Neural cell (in vitro differentiated cells): ENCODE data around the gene CRAMP1. TPM values are rescaled to one million over a fixed set of nuclear protein-coding genes. Genes with fewer than 3 reads are reported as not detected.

Source experiments
- H2AFZ ChIP-seq: fragments of 200-600, 300-800 bp; sonication (generic), shearing (Covaris generic); 2 replicates; pipeline ENCODE4 v1.6.0; 2014; ENCODE audit warnings: low read depth, mild to moderate bottlenecking, antibody characterized with exemption, low read length, moderate library complexity
- H3F3A ChIP-seq: fragments of 200-600 bp; shearing (Covaris generic); 2 replicates; pipeline ENCODE4 v1.6.1; 2016; ENCODE audit warnings: mild to moderate bottlenecking, moderate library complexity, mixed read lengths, antibody characterized with exemption, low read length; ENCODE audit not compliant: insufficient read depth, poor library complexity, severe bottlenecking
- H3K27ac ChIP-seq: fragments of 200-600, 300-800 bp; sonication (generic), shearing (Covaris generic); 2 replicates; pipeline ENCODE4 v1.5.1; 2014; ENCODE audit warnings: mild to moderate bottlenecking, low read length, moderate library complexity
- H3K27me3 ChIP-seq: fragments of 300-800, 200-600 bp; sonication (generic), shearing (Covaris generic); 2 replicates; pipeline ENCODE4 v1.6.0; 2014; ENCODE audit warnings: mild to moderate bottlenecking, low read depth, low read length, moderate library complexity; ENCODE audit not compliant: insufficient read depth
- H3K36me3 ChIP-seq: fragments of 300-800, 200-600 bp; sonication (generic), shearing (Covaris generic); 2 replicates; pipeline ENCODE4 v1.5.1; 2014; ENCODE audit warnings: mild to moderate bottlenecking, antibody characterized with exemption, low read length, moderate library complexity; ENCODE audit not compliant: insufficient read depth
- H3K4me2 ChIP-seq: fragments of 300-800, 200-600 bp; sonication (generic), shearing (Covaris generic); 2 replicates; pipeline ENCODE4 v1.6.0; 2014; ENCODE audit warnings: mild to moderate bottlenecking, low read length
- H3K4me3 ChIP-seq: fragments of 300-800, 200-600 bp; sonication (generic), shearing (Covaris generic); 2 replicates; pipeline ENCODE4 v1.5.1; 2014; ENCODE audit warnings: mild to moderate bottlenecking, low read length, moderate library complexity
- H3K79me2 ChIP-seq: fragments of 200-600 bp; shearing (Covaris generic); replicated peaks from 2 replicates; pipeline ENCODE4 v1.6.0; 2014; ENCODE audit warnings: mild to moderate bottlenecking, low read length, moderate library complexity; ENCODE audit not compliant: insufficient read depth
- H3K9ac ChIP-seq: fragments of 300-800, 200-600 bp; sonication (generic), shearing (Covaris generic); 2 replicates; pipeline ENCODE4 v1.6.1; 2016; ENCODE audit warnings: mild to moderate bottlenecking, low read length, mixed read lengths
- H3K9me2 ChIP-seq: fragments of 200-600 bp; shearing (Covaris generic); 2 replicates; pipeline ENCODE4 v1.6.1; 2016; ENCODE audit warnings: mild to moderate bottlenecking, low read length, mixed read lengths; ENCODE audit not compliant: insufficient read depth
- H3K9me3 ChIP-seq: fragments of 200-600, 300-800 bp; sonication (generic), shearing (Covaris generic); 2 replicates; pipeline ENCODE4 v1.6.1; 2016; ENCODE audit warnings: mild to moderate bottlenecking, mixed run types, low read length, moderate library complexity, mixed read lengths
- H4K20me1 ChIP-seq: fragments of 200-600 bp; shearing (Covaris generic); 2 replicates; pipeline ENCODE4 v1.6.1; 2016; ENCODE audit warnings: mild to moderate bottlenecking, mixed run types; ENCODE audit not compliant: insufficient read depth
- EP300 ChIP-seq: fragments of 450-650 bp; conservative IDR thresholded peaks from 2 replicates; pipeline ENCODE4 v1.6.1; 2014; ENCODE audit warnings: antibody characterized with exemption, mild to moderate bottlenecking, moderate library complexity; ENCODE audit not compliant: poor library complexity, severe bottlenecking
- EZH2 ChIP-seq: fragments of 200-600, 300-800 bp; shearing (Covaris generic), sonication (generic); IDR thresholded peaks from 2 replicates; pipeline ENCODE4 v1.6.1; 2014; ENCODE audit warnings: antibody characterized with exemption, low read length, borderline replicate concordance, mild to moderate bottlenecking; ENCODE audit not compliant: insufficient read depth, poor library complexity, severe bottlenecking
- MXI1 ChIP-seq: fragments of 450-650 bp; conservative IDR thresholded peaks from 2 replicates; pipeline ENCODE4 v1.6.1; 2014; ENCODE audit warnings: antibody characterized with exemption, mild to moderate bottlenecking; ENCODE audit not compliant: poor library complexity, severe bottlenecking
- POLR2AphosphoS5 ChIP-seq: IDR thresholded peaks from 2 replicates; pipeline ENCODE4 v1.6.1; 2012
- RAD21 ChIP-seq: fragments of 450-650 bp; conservative IDR thresholded peaks from 2 replicates; pipeline ENCODE4 v1.6.1; 2014; ENCODE audit warnings: antibody characterized with exemption, mild to moderate bottlenecking, moderate library complexity
- SMC3 ChIP-seq: fragments of 450-650 bp; conservative IDR thresholded peaks from 2 replicates; pipeline ENCODE4 v1.6.1; 2014; ENCODE audit warnings: antibody characterized with exemption, mild to moderate bottlenecking, moderate library complexity; ENCODE audit not compliant: poor library complexity
- TAF1 ChIP-seq: IDR thresholded peaks from 2 replicates; pipeline ENCODE4 v1.6.1; 2012; ENCODE audit warnings: low read depth
- polyA plus RNA-seq: library from polyadenylated mRNA; depleted of rRNA; stranded (reverse); fragments of >200 nt; gene quantifications from 2 replicates; pipeline ENCODE4 v1.2.3, GENCODE V29; 2014
- TF ChIP-seq, protein P1 (sequence below): IDR thresholded peaks from 2 replicates; pipeline ENCODE4 v1.6.1; 2012; ENCODE audit warnings: borderline replicate concordance
- TF ChIP-seq, protein P2 (sequence below): fragments of 450-650 bp; IDR thresholded peaks from 2 replicates; pipeline ENCODE4 v1.5.1; 2014; ENCODE audit warnings: antibody characterized with exemption, mild to moderate bottlenecking, moderate library complexity; ENCODE audit not compliant: poor library complexity, severe bottlenecking

The CRAMP1 gene
- polyA plus RNA-seq, 1 donor from 2014 or later, result 11.1 TPM

DNA sequence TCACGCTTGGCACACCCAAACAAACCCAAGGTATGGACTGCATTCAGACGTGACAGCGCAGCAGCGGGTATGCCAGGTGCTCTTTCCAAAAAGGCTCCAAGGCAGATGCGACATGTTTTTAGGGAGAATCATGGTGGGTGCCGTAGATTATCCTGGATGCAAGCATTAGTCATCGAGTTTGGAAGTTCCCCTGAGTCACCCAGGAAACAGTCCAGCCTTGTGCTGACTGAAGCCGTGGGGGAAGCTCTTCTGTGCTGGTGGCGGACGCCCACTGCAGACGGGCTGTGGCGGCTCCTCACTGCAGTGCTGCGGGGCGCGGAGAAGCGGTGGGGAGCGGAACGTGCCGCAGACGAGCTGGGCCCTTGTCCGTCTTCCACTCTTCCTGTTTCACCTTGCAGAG, 79.8 kb downstream of the CRAMP1 start:
- no peak for TF ChIP-seq SMC3
- TF ChIP-seq, protein P1, sequence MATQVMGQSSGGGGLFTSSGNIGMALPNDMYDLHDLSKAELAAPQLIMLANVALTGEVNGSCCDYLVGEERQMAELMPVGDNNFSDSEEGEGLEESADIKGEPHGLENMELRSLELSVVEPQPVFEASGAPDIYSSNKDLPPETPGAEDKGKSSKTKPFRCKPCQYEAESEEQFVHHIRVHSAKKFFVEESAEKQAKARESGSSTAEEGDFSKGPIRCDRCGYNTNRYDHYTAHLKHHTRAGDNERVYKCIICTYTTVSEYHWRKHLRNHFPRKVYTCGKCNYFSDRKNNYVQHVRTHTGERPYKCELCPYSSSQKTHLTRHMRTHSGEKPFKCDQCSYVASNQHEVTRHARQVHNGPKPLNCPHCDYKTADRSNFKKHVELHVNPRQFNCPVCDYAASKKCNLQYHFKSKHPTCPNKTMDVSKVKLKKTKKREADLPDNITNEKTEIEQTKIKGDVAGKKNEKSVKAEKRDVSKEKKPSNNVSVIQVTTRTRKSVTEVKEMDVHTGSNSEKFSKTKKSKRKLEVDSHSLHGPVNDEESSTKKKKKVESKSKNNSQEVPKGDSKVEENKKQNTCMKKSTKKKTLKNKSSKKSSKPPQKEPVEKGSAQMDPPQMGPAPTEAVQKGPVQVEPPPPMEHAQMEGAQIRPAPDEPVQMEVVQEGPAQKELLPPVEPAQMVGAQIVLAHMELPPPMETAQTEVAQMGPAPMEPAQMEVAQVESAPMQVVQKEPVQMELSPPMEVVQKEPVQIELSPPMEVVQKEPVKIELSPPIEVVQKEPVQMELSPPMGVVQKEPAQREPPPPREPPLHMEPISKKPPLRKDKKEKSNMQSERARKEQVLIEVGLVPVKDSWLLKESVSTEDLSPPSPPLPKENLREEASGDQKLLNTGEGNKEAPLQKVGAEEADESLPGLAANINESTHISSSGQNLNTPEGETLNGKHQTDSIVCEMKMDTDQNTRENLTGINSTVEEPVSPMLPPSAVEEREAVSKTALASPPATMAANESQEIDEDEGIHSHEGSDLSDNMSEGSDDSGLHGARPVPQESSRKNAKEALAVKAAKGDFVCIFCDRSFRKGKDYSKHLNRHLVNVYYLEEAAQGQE, result no peak
- TF ChIP-seq EZH2, result no peak
- no peak for TF ChIP-seq RAD21
- no peak for TF ChIP-seq POLR2AphosphoS5
- TF ChIP-seq, protein P2, sequence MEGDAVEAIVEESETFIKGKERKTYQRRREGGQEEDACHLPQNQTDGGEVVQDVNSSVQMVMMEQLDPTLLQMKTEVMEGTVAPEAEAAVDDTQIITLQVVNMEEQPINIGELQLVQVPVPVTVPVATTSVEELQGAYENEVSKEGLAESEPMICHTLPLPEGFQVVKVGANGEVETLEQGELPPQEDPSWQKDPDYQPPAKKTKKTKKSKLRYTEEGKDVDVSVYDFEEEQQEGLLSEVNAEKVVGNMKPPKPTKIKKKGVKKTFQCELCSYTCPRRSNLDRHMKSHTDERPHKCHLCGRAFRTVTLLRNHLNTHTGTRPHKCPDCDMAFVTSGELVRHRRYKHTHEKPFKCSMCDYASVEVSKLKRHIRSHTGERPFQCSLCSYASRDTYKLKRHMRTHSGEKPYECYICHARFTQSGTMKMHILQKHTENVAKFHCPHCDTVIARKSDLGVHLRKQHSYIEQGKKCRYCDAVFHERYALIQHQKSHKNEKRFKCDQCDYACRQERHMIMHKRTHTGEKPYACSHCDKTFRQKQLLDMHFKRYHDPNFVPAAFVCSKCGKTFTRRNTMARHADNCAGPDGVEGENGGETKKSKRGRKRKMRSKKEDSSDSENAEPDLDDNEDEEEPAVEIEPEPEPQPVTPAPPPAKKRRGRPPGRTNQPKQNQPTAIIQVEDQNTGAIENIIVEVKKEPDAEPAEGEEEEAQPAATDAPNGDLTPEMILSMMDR, result no peak
- no peak for TF ChIP-seq MXI1
- TF ChIP-seq EP300, result no peak
- no peak for TF ChIP-seq TAF1
- H3K4me3 ChIP-seq, result no peak overlapping the region

DNA sequence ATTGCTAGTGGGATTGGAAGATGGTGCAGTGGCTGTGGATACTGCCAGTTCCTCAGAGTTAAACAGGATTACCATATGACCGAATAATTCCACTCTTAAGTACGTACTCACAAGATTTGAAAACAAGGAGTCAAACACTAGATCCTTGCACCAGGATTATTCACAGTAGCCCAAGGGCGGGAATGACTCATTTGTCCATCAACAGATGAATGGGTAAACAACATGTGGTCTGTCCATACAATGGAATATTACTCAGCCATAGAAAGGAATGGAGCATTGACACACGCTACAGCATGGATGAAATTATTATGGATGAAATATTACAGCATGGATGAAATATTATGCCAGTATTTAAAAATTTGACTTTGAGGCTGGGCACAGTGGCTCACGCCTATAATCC, 84.7 kb downstream of the CRAMP1 start:
- Histone ChIP-seq H4K20me1 (no peaks in the 10 kb centered on the region), H3K4me2 (no peak overlapping the region), H3F3A (no peaks in the 10 kb centered on the region), H3K4me3 (no peak overlapping the region), H3K9ac (no peak overlapping the region), H3K9me3 (no peaks in the 10 kb centered on the region), H3K27ac (no peak overlapping the region), H3K9me2 (no peaks in the 10 kb centered on the region), H3K79me2 (no peaks in the 10 kb centered on the region), H3K27me3 (no peaks in the 10 kb centered on the region), H2AFZ (no peak overlapping the region), H3K36me3 (peaks cover 9% of the 10 kb centered on the region)
- TF ChIP-seq EZH2, result no peak
- TF ChIP-seq TAF1, result no peak
- TF ChIP-seq RAD21, result no peak
- TF ChIP-seq EP300, result no peak
- TF ChIP-seq, protein P1, result no peak
- TF ChIP-seq POLR2AphosphoS5, result no peak

More for the DNA sequence above, 79.8 kb downstream of the CRAMP1 start:
- no peak overlapping the region for H2AFZ ChIP-seq
- no peaks in the 10 kb centered on the region for H3K9me2 ChIP-seq
- no peak overlapping the region for H3K9ac ChIP-seq
- H3K4me2 ChIP-seq, result no peak overlapping the region
- H3K9me3 ChIP-seq, result no peaks in the 10 kb centered on the region
- peaks cover 21% of the 10 kb centered on the region for H3K79me2 ChIP-seq
- no peaks in the 10 kb centered on the region for H4K20me1 ChIP-seq
- no peaks in the 10 kb centered on the region for H3K27me3 ChIP-seq
- H3K36me3 ChIP-seq, result peaks cover 11% of the 10 kb centered on the region
- no peak overlapping the region for H3K27ac ChIP-seq
- H3F3A ChIP-seq, result no peaks in the 10 kb centered on the region
